HG02623 (cell line): Measurements from ENCODE around the gene LEP.
A peak's percentile ranks its signal among the peaks of the same experiment; 100 is the strongest.

Experiments used
- ATAC-seq: cut with Tn5 transposase; IDR thresholded peaks from one replicate; pipeline ENCODE4 v1.9.1; 2021; ENCODE audit warnings: moderate library complexity; ENCODE audit not compliant: unreplicated experiment

Gene LEP

GRCh38 chr7:128240696-128241386, at the start of gene LEP:
LEP (plus strand) TSS chr7:128241278; CDS start chr7:128252019, 10,741 bp downstream.
- ATAC-seq = no peak

- ATAC-seq = no peak
Measured at GRCh38 chr7:128192497-128193142, 48.5 kb upstream of the LEP start.

- no peak for ATAC-seq
Measured at GRCh38 chr7:128194533-128195282, 46.4 kb upstream of the LEP start.

GRCh38 chr7:128197589-128197988, 43.5 kb upstream of the LEP start:
- no peak for ATAC-seq

- ATAC-seq = no peak
Measured at GRCh38 chr7:128197989-128198580, 43.0 kb upstream of the LEP start.

GRCh38 chr7:128200376-128200775, 40.7 kb upstream of the LEP start:
- no peak for ATAC-seq

- ATAC-seq = no peak
Measured at GRCh38 chr7:128201067-128201689, 39.9 kb upstream of the LEP start.

- no peak for ATAC-seq
Measured at GRCh38 chr7:128201690-128202085, 39.4 kb upstream of the LEP start.

- no peak for ATAC-seq
Measured at GRCh38 chr7:128202287-128202957, 38.7 kb upstream of the LEP start.

- ATAC-seq = no peak
Measured at GRCh38 chr7:128203047-128203491, 38.0 kb upstream of the LEP start.

- no peak for ATAC-seq
Measured at GRCh38 chr7:128203710-128204214, 37.3 kb upstream of the LEP start.

GRCh38 chr7:128204455-128204854, 36.6 kb upstream of the LEP start:
- ATAC-seq = no peak

GRCh38 chr7:128205068-128205467, 36.0 kb upstream of the LEP start:
- no peak for ATAC-seq

- ATAC-seq = no peak
Measured at GRCh38 chr7:128206017-128206746, 34.9 kb upstream of the LEP start.

GRCh38 chr7:128206747-128207500, 34.2 kb upstream of the LEP start:
- ATAC-seq = no peak

- ATAC-seq = no peak
Measured at GRCh38 chr7:128207609-128208008, 33.5 kb upstream of the LEP start.

GRCh38 chr7:128209229-128210035, 31.6 kb upstream of the LEP start:
- ATAC-seq = peak; percentile 55

GRCh38 chr7:128210036-128210347, 31.1 kb upstream of the LEP start:
- ATAC-seq = no peak
